ENCODE data around the gene PLXNA4. TPM values are rescaled to one million over a fixed set of nuclear protein-coding genes. Genes with fewer than 3 reads are reported as not detected.

PLXNA4 gene
- total and polyA plus RNA-seq, 2 experiments from 2014 or later, result 7.3 to 33.3 TPM

- Histone ChIP-seq H3K4me3 (no peak overlapping the region), H3K27me3 (no peaks in the 10 kb centered on the region), H3K4me1 (ENCODE audit: low read depth) (no peaks in the 10 kb centered on the region), H3K27ac (no peak overlapping the region), H3K36me3 (no peaks in the 10 kb centered on the region), H3K9me3 (ENCODE audit: low read depth) (no peaks in the 10 kb centered on the region)
- no peak for DNase-seq (ENCODE audit: low read depth in 1 of 2, low spot score in 1 of 2)
- TF ChIP-seq CTCF (IDR thresholded peaks at IDR 0.05; ENCODE audit: low read depth, low read length), result no peak
These were observed 388.9 kb downstream of the PLXNA4 start for GRCh38 chr7:132187391-132187790.

- no peak overlapping the region for H3K27ac ChIP-seq
- no peaks in the 10 kb centered on the region for H3K27me3 ChIP-seq
- no peaks in the 10 kb centered on the region for H3K4me1 ChIP-seq (ENCODE audit: low read depth)
- no peak overlapping the region for H3K4me3 ChIP-seq
- H3K9me3 ChIP-seq (ENCODE audit: low read depth), result no peaks in the 10 kb centered on the region
- H3K36me3 ChIP-seq, result no peaks in the 10 kb centered on the region
- TF ChIP-seq CTCF (IDR thresholded peaks at IDR 0.05; ENCODE audit: low read depth, low read length), result no peak
- DNase-seq (ENCODE audit: low read depth in 1 of 2, low spot score in 1 of 2), result no peak
These were observed 391.1 kb downstream of the PLXNA4 start for GRCh38 chr7:132185150-132185549.

GRCh38 chr7:132183781-132184380, 392.4 kb downstream of the PLXNA4 start:
- DNase-seq (ENCODE audit: low read depth in 1 of 2, low spot score in 1 of 2), result no peak
- H3K9me3 ChIP-seq (ENCODE audit: low read depth), result no peaks in the 10 kb centered on the region
- H3K36me3 ChIP-seq, result no peaks in the 10 kb centered on the region
- H3K27me3 ChIP-seq, result no peaks in the 10 kb centered on the region
- TF ChIP-seq CTCF (IDR thresholded peaks at IDR 0.05; ENCODE audit: low read depth, low read length), result no peak
- no peak overlapping the region for H3K27ac ChIP-seq
- no peak overlapping the region for H3K4me3 ChIP-seq
- H3K4me1 ChIP-seq (ENCODE audit: low read depth), result no peaks in the 10 kb centered on the region

- Histone ChIP-seq H3K4me1 (ENCODE audit: low read depth) (no peaks in the 10 kb centered on the region), H3K27ac (no peak overlapping the region), H3K36me3 (no peaks in the 10 kb centered on the region), H3K9me3 (ENCODE audit: low read depth) (no peaks in the 10 kb centered on the region), H3K27me3 (no peaks in the 10 kb centered on the region), H3K4me3 (no peak overlapping the region)
- no peak for TF ChIP-seq CTCF (IDR thresholded peaks at IDR 0.05; ENCODE audit: low read depth, low read length)
- no peak for DNase-seq (ENCODE audit: low read depth in 1 of 2, low spot score in 1 of 2)
These were observed 393.3 kb downstream of the PLXNA4 start for GRCh38 chr7:132182992-132183391.

GRCh38 chr7:132181946-132182685, 394.2 kb downstream of the PLXNA4 start:
- DNase-seq (ENCODE audit: low read depth in 1 of 2, low spot score in 1 of 2), result no peak
- no peak for TF ChIP-seq CTCF (IDR thresholded peaks at IDR 0.05; ENCODE audit: low read depth, low read length)
- Histone ChIP-seq H3K4me1 (ENCODE audit: low read depth) (no peaks in the 10 kb centered on the region), H3K27me3 (no peaks in the 10 kb centered on the region), H3K4me3 (no peak overlapping the region), H3K36me3 (no peaks in the 10 kb centered on the region), H3K27ac (no peak overlapping the region), H3K9me3 (ENCODE audit: low read depth) (no peaks in the 10 kb centered on the region)
